HL-60 (cell line): Measurements from ENCODE around the gene MARCHF9.

Experiments
- GABPA ChIP-seq: IDR thresholded peaks from 2 replicates; pipeline ENCODE4 v1.6.1; 2012; ENCODE audit warnings: low read depth
- POLR2AphosphoS5 ChIP-seq: IDR thresholded peaks from 2 replicates; pipeline ENCODE4 v1.6.1; 2012; ENCODE audit warnings: low read depth
- SPI1 ChIP-seq: IDR thresholded peaks from 2 replicates; pipeline ENCODE4 v1.6.1; 2012; ENCODE audit warnings: low read depth, mild to moderate bottlenecking, borderline replicate concordance
- TF ChIP-seq, protein P1 (sequence below): IDR thresholded peaks from one replicate; pipeline ENCODE4 v1.5.1; 2011; ENCODE audit warnings: low read length, control low read depth, inconsistent platforms; ENCODE audit not compliant: insufficient read depth
- TF ChIP-seq, protein P2 (sequence below): IDR thresholded peaks from 2 replicates; pipeline ENCODE4 v1.6.1; 2012; ENCODE audit warnings: low read depth; ENCODE audit not compliant: insufficient replicate concordance

DNA sequence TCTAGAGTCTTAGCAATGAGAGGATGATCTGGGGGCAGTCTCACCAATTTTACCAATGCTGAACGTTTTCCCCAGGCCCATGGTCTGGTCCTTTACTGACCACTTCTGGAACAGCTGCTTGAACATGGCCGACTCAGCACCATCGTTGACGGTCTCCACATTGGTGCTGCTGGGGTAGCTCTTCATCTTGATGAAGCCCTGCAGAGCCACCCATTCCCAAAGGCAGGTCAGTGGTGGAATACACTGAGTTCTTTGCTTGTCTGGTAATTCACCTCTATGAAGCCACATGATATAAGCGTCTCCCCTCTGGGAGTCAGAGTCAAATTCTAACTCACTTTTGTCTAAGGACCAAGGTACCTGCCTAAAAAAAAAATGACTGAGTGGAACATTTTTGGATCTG lies 53.4 kb downstream of the MARCHF9 start:
- TF ChIP-seq, protein P1, sequence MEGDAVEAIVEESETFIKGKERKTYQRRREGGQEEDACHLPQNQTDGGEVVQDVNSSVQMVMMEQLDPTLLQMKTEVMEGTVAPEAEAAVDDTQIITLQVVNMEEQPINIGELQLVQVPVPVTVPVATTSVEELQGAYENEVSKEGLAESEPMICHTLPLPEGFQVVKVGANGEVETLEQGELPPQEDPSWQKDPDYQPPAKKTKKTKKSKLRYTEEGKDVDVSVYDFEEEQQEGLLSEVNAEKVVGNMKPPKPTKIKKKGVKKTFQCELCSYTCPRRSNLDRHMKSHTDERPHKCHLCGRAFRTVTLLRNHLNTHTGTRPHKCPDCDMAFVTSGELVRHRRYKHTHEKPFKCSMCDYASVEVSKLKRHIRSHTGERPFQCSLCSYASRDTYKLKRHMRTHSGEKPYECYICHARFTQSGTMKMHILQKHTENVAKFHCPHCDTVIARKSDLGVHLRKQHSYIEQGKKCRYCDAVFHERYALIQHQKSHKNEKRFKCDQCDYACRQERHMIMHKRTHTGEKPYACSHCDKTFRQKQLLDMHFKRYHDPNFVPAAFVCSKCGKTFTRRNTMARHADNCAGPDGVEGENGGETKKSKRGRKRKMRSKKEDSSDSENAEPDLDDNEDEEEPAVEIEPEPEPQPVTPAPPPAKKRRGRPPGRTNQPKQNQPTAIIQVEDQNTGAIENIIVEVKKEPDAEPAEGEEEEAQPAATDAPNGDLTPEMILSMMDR, result no peak
- TF ChIP-seq, protein P2, sequence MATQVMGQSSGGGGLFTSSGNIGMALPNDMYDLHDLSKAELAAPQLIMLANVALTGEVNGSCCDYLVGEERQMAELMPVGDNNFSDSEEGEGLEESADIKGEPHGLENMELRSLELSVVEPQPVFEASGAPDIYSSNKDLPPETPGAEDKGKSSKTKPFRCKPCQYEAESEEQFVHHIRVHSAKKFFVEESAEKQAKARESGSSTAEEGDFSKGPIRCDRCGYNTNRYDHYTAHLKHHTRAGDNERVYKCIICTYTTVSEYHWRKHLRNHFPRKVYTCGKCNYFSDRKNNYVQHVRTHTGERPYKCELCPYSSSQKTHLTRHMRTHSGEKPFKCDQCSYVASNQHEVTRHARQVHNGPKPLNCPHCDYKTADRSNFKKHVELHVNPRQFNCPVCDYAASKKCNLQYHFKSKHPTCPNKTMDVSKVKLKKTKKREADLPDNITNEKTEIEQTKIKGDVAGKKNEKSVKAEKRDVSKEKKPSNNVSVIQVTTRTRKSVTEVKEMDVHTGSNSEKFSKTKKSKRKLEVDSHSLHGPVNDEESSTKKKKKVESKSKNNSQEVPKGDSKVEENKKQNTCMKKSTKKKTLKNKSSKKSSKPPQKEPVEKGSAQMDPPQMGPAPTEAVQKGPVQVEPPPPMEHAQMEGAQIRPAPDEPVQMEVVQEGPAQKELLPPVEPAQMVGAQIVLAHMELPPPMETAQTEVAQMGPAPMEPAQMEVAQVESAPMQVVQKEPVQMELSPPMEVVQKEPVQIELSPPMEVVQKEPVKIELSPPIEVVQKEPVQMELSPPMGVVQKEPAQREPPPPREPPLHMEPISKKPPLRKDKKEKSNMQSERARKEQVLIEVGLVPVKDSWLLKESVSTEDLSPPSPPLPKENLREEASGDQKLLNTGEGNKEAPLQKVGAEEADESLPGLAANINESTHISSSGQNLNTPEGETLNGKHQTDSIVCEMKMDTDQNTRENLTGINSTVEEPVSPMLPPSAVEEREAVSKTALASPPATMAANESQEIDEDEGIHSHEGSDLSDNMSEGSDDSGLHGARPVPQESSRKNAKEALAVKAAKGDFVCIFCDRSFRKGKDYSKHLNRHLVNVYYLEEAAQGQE, result no peak
- TF ChIP-seq POLR2AphosphoS5 (no peak), GABPA (no peak), SPI1 (no peak)
